ENCODE measurements around the gene CD55. TPM values are rescaled to one million over a fixed set of nuclear protein-coding genes. Genes with fewer than 3 reads are reported as not detected.

The CD55 gene, protein sequence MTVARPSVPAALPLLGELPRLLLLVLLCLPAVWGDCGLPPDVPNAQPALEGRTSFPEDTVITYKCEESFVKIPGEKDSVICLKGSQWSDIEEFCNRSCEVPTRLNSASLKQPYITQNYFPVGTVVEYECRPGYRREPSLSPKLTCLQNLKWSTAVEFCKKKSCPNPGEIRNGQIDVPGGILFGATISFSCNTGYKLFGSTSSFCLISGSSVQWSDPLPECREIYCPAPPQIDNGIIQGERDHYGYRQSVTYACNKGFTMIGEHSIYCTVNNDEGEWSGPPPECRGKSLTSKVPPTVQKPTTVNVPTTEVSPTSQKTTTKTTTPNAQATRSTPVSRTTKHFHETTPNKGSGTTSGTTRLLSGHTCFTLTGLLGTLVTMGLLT
- 98.5 and 148 TPM in 2 replicates for total RNA-seq

GRCh38 chr1:207321079-207321789 lies at the start of gene CD55:
Gene CD55, plus strand, starts transcription at chr1:207321678. Its CDS starts 88 bp downstream, at chr1:207321766.

Other genes starting within 250 kb of the CD55 start
- gene C4BPB, start 232.8 kb upstream of the CD55 start, total RNA-seq, result 0.79 and 40.1 TPM in 2 replicates
- 0.11 TPM in 1 of 2 replicates, not detected in the other for gene C4BPA, start 217.4 kb upstream of the CD55 start, total RNA-seq
- gene CR2, start 132.7 kb downstream of the CD55 start, total RNA-seq, result under 0.01 TPM in 1 of 2 replicates, not detected in the other
- not detected in 2 replicates for gene CR1, start 174.5 kb downstream of the CD55 start, total RNA-seq